ENCODE data around the gene IL1RAPL1.

The IL1RAPL1 gene

DNA sequence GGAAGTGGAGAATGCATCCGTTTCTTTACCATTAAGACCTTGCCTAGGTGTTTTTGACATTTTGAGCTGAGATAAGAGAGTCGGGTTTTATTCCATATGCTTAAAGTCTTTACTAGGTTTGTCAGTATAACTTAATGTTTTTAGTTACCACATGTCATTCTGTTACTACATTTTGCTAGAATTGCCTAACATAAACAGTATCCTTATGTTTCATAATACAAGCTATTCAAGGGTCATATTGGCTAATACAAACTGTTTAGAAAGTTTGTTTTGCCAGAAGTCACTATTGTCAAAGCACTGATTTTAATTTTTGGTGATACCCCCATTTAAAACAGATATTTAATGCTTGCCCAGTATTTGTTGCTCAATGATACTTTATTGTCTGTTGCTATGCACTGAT lies 1200.4 kb downstream of the IL1RAPL1 start:
- TF ChIP-seq, protein P1, sequence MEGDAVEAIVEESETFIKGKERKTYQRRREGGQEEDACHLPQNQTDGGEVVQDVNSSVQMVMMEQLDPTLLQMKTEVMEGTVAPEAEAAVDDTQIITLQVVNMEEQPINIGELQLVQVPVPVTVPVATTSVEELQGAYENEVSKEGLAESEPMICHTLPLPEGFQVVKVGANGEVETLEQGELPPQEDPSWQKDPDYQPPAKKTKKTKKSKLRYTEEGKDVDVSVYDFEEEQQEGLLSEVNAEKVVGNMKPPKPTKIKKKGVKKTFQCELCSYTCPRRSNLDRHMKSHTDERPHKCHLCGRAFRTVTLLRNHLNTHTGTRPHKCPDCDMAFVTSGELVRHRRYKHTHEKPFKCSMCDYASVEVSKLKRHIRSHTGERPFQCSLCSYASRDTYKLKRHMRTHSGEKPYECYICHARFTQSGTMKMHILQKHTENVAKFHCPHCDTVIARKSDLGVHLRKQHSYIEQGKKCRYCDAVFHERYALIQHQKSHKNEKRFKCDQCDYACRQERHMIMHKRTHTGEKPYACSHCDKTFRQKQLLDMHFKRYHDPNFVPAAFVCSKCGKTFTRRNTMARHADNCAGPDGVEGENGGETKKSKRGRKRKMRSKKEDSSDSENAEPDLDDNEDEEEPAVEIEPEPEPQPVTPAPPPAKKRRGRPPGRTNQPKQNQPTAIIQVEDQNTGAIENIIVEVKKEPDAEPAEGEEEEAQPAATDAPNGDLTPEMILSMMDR (IDR thresholded peaks at IDR 0.05; ENCODE audit: low read depth, low read length): no peak
- H3K4me3 ChIP-seq (ENCODE audit: low read depth, low read length): no peak overlapping the region
- in situ Hi-C loops (cut with HindIII; ENCODE audit: low sequenced_read_pairs): no loop called here
- no peak for DNase-seq (ENCODE audit: low read depth, low spot score)

DNA sequence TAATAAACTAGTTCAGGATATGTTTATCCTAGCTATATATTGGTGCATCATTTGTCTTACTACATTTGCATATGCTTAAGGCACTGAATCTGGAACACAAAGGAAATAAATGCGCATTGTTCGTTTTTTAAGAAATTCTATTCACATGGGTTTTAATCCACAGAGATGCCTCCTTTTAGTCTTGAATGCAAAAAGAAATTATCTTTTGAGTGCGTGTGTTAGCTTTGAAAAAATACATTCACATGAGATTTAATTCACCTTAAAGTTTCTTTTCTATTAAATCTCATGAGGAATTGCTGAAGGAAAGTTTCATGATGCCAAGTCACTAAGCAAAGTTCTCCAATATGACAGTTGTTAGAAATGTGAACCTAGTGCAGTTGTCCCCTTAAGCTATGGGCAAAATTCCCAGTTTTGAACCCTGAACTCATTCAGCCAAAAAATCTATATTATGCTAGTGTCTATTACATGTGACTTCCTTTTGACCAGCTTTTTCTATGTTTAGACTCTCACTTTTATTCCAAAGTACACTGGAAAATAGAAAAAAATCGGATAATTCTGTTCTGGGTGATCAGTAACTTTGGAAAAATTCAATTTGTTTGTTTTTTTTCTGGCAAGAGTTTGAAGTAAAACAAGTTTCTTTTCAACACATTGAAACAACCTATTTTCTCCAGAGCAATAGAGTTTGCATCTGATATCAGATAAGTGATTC lies 1201.9 kb downstream of the IL1RAPL1 start:
- no peak for DNase-seq (ENCODE audit: low read depth, low spot score)
- TF ChIP-seq, protein P1 (IDR thresholded peaks at IDR 0.05; ENCODE audit: low read depth, low read length): no peak
- no peak overlapping the region for H3K4me3 ChIP-seq (ENCODE audit: low read depth, low read length)
- in situ Hi-C loops (cut with HindIII; ENCODE audit: low sequenced_read_pairs): no loop called here

DNA sequence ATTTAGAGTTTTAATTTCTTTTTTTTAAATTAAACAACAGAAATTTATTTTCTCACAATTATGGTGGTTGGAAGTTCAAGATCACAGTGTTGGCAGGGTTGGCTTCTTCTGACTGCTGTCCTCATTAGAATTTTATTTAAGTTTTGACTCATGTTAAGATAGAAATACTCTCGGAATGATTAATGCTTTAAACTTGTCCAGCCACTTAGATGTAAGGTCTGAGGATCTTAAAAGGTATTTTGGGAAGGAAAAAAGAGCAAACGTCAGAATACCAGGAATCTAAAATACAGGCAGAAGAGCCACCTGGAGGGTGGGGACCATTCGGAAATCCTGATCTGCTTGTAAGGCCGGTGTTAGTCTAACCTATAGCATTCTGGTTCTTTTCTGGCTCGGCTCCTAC lies 1205.1 kb downstream of the IL1RAPL1 start:
- no peak overlapping the region for H3K4me3 ChIP-seq (ENCODE audit: low read depth, low read length)
- TF ChIP-seq, protein P1 (IDR thresholded peaks at IDR 0.05; ENCODE audit: low read depth, low read length): no peak
- in situ Hi-C loops (cut with HindIII; ENCODE audit: low sequenced_read_pairs): no loop called here
- DNase-seq (ENCODE audit: low read depth, low spot score): no peak

DNA sequence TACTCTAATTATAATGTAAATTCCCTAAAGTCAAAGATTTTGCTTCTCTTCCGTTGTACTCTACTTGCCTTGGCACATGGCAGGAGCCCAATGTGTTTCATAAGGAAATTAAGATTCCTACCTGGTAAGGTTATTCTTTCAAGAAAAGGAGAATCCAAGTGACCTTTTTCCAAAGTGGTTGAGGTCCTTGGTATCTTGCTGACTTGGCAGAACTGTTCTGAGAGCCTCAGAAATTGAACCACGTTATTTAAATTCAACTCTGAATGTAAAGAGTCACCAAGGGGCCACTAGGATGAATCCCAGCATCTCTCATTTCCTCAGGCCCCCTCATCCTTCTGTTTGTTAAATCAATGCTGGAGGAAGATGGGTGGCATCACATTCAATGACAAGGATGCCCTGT lies 1209.9 kb downstream of the IL1RAPL1 start:
- TF ChIP-seq, protein P1 (IDR thresholded peaks at IDR 0.05; ENCODE audit: low read depth, low read length): no peak
- in situ Hi-C loops (cut with HindIII; ENCODE audit: low sequenced_read_pairs): no loop called here
- DNase-seq (ENCODE audit: low read depth, low spot score): no peak

DNA sequence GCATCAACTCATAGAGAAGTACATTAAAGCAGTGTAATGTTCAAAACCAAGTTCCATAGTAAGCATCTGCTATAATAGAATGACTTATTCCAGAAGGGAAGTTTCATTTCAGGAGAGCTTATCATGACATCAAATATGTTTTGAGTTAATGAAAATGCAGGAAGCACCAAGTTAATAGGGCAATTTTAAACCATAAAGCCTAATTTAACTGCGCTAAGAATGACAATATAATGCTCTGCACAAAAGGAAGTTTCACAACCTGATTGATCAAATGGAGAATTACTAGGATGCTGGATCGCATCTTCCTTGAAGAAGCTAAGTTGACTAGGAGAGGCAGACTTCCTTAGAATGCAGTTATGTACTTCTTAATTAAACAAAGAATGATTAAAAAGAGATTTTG lies 1211.2 kb downstream of the IL1RAPL1 start:
- TF ChIP-seq, protein P1 (IDR thresholded peaks at IDR 0.05; ENCODE audit: low read depth, low read length): no peak
- in situ Hi-C loops (cut with HindIII; ENCODE audit: low sequenced_read_pairs): no loop called here
- DNase-seq (ENCODE audit: low read depth, low spot score): no peak
- H3K4me3 ChIP-seq (ENCODE audit: low read depth, low read length): no peak overlapping the region

More for the DNA sequence above, 1209.9 kb downstream of the IL1RAPL1 start:
- no peak overlapping the region for H3K4me3 ChIP-seq (ENCODE audit: low read depth, low read length)

DNA sequence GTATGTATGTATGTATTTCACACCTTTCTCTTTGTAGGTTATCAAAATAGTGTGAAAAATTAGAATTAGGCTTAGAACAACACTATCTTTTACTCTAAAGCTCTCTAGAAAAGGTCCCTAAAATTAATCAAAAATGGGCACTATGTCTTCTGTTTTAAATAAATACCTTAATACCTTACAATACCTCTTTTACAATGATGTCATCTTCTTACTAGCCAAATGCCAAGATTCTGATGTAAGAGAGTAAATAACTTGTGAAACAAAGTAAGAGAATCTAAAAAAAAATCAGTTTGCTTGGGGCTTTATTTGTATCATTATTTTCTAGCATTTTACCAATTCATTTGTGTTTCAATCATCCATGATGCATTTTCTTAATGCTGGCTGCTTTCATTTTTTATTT lies 1225.9 kb downstream of the IL1RAPL1 start:
- H3K4me3 ChIP-seq (ENCODE audit: low read depth, low read length): no peak overlapping the region
- TF ChIP-seq, protein P1 (IDR thresholded peaks at IDR 0.05; ENCODE audit: low read depth, low read length): no peak
- DNase-seq (ENCODE audit: low read depth, low spot score): no peak
- in situ Hi-C loops (cut with HindIII; ENCODE audit: low sequenced_read_pairs): no loop called here
